SK-N-SH treated with all-trans-retinoic acid at 6 μM for 48 hours (cell line): ENCODE results near the gene CUEDC1.
"Not testable (repeated sequence)": the region's sequence is repeated elsewhere in the genome, so short reads cannot be mapped to it uniquely, and the experiment has no call there.

Experiments
- ATAC-seq: fragments of 200-7000 bp; cut with Tn5 transposase; 3 replicates; pipeline ENCODE4 v1.9.1; 2020; ENCODE audit warnings: mild to moderate bottlenecking, moderate library complexity
- ARNTL ChIP-seq: fragments of 450-650 bp; formaldehyde crosslinking; IDR thresholded peaks from 2 replicates; pipeline ENCODE4 v1.5.0; 2020; ENCODE audit warnings: low read depth, mild to moderate bottlenecking, moderate library complexity, borderline replicate concordance
- CSDC2 ChIP-seq: fragments of 250-450 bp; sonication (Bioruptor Pico); IDR thresholded peaks from 2 replicates; pipeline ENCODE4 v1.5.0; 2020; ENCODE audit warnings: mild to moderate bottlenecking, moderate library complexity
- ESRRG ChIP-seq: fragments of 250-450 bp; sonication (Bioruptor Pico); IDR thresholded peaks from 2 replicates; pipeline ENCODE4 v1.6.1; 2021; ENCODE audit warnings: mild to moderate bottlenecking
- GLIS3 ChIP-seq: fragments of 250-450 bp; sonication (Bioruptor Pico); IDR thresholded peaks from 2 replicates; pipeline ENCODE4 v1.5.0; 2020; ENCODE audit warnings: mild to moderate bottlenecking, moderate library complexity
- ISL1 ChIP-seq: fragments of 250-450 bp; sonication (Bioruptor Pico); IDR thresholded peaks from 2 replicates; pipeline ENCODE4 v2.1.2; 2022; ENCODE audit warnings: mild to moderate bottlenecking, moderate library complexity
- PPARA ChIP-seq: fragments of 250-450 bp; sonication (Bioruptor Pico); IDR thresholded peaks from 2 replicates; pipeline ENCODE4 v1.5.0; 2020; ENCODE audit warnings: mild to moderate bottlenecking, borderline replicate concordance
- RARB ChIP-seq: fragments of 250-450 bp; sonication (Bioruptor Pico); IDR thresholded peaks from 2 replicates; pipeline ENCODE4 v1.8.0; 2021; ENCODE audit warnings: mild to moderate bottlenecking, moderate library complexity
- SNAI2 ChIP-seq: fragments of 250-450 bp; sonication (Bioruptor Pico); IDR thresholded peaks from 2 replicates; pipeline ENCODE4 v1.5.0; 2020; ENCODE audit warnings: mild to moderate bottlenecking, moderate library complexity
- TCF4 ChIP-seq: fragments of 250-450 bp; sonication (Bioruptor Pico); IDR thresholded peaks from 2 replicates; pipeline ENCODE4 v1.8.0; 2021; ENCODE audit warnings: mild to moderate bottlenecking, moderate library complexity, borderline replicate concordance
- TOX ChIP-seq: fragments of 250-450 bp; sonication (Bioruptor Pico); IDR thresholded peaks from 2 replicates; pipeline ENCODE4 v1.8.0; 2021; ENCODE audit warnings: mild to moderate bottlenecking, moderate library complexity, borderline replicate concordance
- ZC3H10 ChIP-seq: fragments of 250-450 bp; sonication (Bioruptor Pico); IDR thresholded peaks from 2 replicates; pipeline ENCODE4 v1.5.1; 2021; ENCODE audit warnings: mild to moderate bottlenecking, moderate library complexity
- ZFP3 ChIP-seq: fragments of 250-450 bp; sonication (Bioruptor Pico); IDR thresholded peaks from 2 replicates; pipeline ENCODE4 v1.5.0; 2020; ENCODE audit warnings: mild to moderate bottlenecking, moderate library complexity
- ZNF8 ChIP-seq: fragments of 450-650 bp; formaldehyde crosslinking; IDR thresholded peaks from 2 replicates; pipeline ENCODE4 v1.5.0; 2020; ENCODE audit warnings: mild to moderate bottlenecking, moderate library complexity
- TF ChIP-seq, protein P1 (sequence below): fragments of 250-450 bp; sonication (Bioruptor Pico); IDR thresholded peaks from 2 replicates; pipeline ENCODE4 v1.8.0; 2020; ENCODE audit warnings: mild to moderate bottlenecking, moderate library complexity, borderline replicate concordance
- TF ChIP-seq, protein P2 (sequence below): fragments of 250-450 bp; sonication (Bioruptor Pico); IDR thresholded peaks from 2 replicates; pipeline ENCODE4 v1.5.1; 2021; ENCODE audit warnings: mild to moderate bottlenecking, moderate library complexity
- TF ChIP-seq, protein P3 (sequence below): fragments of 250-450 bp; sonication (Bioruptor Pico); IDR thresholded peaks from 2 replicates; pipeline ENCODE4 v1.5.0; 2020; ENCODE audit warnings: mild to moderate bottlenecking, moderate library complexity
- TF ChIP-seq, protein P4 (sequence below): fragments of 250-450 bp; sonication (Bioruptor Pico); IDR thresholded peaks from 2 replicates; pipeline ENCODE4 v1.5.1; 2020; ENCODE audit warnings: low read depth, mild to moderate bottlenecking, moderate library complexity
- TF ChIP-seq, protein P5 (sequence below): fragments of 250-450 bp; sonication (Bioruptor Pico); IDR thresholded peaks from 2 replicates; pipeline ENCODE4 v1.8.0; 2021; ENCODE audit warnings: low read depth, mild to moderate bottlenecking, moderate library complexity, borderline replicate concordance

The CUEDC1 gene

DNA sequence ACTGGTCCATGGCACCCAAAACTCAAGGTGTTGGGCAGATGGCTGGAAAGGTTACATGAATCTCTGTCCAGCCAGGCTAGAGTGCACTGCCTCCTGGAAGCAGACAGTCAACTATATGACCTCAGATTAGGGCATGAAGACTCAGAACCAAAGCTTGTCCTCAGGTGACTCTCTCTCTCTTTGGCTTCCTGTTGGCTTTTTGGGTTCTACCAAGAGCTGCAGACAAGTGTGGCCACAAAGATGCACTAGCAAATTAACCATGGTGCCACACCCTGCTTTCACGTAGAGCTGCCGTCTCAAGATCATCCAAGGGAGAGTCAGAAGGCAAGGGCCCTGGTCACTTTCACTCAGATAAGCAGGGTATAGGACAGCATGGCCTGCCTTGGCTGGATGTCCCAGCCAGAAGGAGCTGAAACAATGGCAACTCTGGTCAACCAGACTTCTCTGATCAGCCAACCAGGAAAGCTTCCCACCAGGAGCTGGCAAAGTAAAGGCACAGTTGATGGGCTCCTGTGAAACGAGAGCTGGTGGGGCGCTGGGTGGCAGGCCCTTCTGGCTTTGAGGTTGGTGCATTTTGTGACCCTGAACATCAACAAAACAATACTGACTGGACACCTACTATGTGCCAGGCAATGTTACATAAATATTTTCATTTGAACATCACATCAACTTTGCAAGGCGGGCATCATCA, 31.9 kb downstream of the CUEDC1 start (continued):
- TF ChIP-seq, protein P1, sequence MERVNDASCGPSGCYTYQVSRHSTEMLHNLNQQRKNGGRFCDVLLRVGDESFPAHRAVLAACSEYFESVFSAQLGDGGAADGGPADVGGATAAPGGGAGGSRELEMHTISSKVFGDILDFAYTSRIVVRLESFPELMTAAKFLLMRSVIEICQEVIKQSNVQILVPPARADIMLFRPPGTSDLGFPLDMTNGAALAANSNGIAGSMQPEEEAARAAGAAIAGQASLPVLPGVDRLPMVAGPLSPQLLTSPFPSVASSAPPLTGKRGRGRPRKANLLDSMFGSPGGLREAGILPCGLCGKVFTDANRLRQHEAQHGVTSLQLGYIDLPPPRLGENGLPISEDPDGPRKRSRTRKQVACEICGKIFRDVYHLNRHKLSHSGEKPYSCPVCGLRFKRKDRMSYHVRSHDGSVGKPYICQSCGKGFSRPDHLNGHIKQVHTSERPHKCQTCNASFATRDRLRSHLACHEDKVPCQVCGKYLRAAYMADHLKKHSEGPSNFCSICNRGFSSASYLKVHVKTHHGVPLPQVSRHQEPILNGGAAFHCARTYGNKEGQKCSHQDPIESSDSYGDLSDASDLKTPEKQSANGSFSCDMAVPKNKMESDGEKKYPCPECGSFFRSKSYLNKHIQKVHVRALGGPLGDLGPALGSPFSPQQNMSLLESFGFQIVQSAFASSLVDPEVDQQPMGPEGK (CRISPR knock-in tag) = no peak
- TF ChIP-seq ZFP3 (CRISPR knock-in tag) (no peak), GLIS3 (CRISPR knock-in tag) (no peak)

DNA sequence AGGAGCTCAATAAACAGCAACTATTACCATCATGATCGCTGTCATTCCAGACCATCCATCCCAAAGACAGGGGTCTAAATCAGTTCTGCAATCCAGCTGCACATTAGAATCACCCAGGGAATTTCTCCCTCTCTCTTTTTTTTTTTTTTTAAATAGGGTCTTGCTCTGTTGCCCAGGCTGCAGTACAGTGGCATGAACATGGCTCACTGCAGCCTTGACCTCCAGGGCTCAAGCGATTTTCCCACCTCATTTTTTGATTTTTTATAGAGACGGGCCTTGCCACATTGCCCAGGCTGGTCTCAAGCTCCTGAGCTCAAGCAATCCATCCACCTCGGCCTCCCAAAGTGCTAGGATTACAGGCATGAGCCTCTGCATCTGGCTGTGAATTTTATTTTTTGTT, 32.5 kb downstream of the CUEDC1 start:
- ATAC-seq = not testable (repeated sequence)

DNA sequence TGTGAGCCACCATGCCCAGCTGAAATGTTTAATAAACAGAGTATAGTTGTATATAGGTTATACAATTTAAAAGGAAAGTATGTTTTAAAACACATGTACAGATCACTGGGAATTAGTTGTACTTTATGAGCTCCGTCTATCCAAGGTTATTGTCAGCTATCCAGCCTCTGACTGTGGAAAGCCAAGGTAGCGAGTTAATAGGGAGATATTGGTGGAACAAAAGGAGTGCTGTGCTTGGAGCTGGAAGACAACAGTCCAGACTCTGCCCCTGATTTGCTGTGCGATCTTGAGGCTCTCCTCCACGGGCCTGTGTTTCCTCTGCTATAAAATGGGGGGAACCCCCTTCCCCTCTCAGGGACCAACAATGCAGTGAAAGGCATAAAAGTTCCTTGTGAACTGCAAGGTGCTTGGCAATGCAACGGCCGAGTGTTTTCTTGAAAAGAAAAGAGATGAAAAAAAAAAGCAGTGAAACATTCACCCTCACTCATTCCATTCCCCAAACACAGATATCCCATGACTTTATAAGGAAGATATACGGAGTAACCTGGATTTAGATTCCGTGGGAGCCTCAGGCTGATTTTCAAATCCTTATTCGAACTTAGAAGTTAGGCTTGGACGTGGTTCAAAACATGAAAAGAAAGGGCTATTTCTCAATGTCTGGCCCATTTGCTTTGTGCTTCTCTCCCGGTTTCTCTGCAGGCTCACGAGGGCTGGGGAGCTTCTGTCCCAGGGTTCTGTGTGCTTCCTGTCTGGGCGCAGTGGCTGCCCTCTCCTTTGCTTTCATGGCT, 34.1 kb downstream of the CUEDC1 start:
- TF ChIP-seq, protein P2, sequence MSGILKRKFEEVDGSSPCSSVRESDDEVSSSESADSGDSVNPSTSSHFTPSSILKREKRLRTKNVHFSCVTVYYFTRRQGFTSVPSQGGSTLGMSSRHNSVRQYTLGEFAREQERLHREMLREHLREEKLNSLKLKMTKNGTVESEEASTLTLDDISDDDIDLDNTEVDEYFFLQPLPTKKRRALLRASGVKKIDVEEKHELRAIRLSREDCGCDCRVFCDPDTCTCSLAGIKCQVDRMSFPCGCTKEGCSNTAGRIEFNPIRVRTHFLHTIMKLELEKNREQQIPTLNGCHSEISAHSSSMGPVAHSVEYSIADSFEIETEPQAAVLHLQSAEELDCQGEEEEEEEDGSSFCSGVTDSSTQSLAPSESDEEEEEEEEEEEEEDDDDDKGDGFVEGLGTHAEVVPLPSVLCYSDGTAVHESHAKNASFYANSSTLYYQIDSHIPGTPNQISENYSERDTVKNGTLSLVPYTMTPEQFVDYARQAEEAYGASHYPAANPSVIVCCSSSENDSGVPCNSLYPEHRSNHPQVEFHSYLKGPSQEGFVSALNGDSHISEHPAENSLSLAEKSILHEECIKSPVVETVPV = no peak
- TF ChIP-seq ESRRG = no peak
- no peak for TF ChIP-seq TCF4 (CRISPR knock-in tag)
- TF ChIP-seq ARNTL (CRISPR knock-in tag) = no peak
- TF ChIP-seq ZFP3 (CRISPR knock-in tag) = no peak
- TF ChIP-seq, protein P3, sequence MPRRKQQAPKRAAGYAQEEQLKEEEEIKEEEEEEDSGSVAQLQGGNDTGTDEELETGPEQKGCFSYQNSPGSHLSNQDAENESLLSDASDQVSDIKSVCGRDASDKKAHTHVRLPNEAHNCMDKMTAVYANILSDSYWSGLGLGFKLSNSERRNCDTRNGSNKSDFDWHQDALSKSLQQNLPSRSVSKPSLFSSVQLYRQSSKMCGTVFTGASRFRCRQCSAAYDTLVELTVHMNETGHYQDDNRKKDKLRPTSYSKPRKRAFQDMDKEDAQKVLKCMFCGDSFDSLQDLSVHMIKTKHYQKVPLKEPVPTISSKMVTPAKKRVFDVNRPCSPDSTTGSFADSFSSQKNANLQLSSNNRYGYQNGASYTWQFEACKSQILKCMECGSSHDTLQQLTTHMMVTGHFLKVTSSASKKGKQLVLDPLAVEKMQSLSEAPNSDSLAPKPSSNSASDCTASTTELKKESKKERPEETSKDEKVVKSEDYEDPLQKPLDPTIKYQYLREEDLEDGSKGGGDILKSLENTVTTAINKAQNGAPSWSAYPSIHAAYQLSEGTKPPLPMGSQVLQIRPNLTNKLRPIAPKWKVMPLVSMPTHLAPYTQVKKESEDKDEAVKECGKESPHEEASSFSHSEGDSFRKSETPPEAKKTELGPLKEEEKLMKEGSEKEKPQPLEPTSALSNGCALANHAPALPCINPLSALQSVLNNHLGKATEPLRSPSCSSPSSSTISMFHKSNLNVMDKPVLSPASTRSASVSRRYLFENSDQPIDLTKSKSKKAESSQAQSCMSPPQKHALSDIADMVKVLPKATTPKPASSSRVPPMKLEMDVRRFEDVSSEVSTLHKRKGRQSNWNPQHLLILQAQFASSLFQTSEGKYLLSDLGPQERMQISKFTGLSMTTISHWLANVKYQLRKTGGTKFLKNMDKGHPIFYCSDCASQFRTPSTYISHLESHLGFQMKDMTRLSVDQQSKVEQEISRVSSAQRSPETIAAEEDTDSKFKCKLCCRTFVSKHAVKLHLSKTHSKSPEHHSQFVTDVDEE = no peak
- TF ChIP-seq PPARA (CRISPR knock-in tag) = no peak
- TF ChIP-seq GLIS3 (CRISPR knock-in tag) = no peak
- no peak for TF ChIP-seq TOX
- TF ChIP-seq SNAI2 (CRISPR knock-in tag) = no peak
- TF ChIP-seq CSDC2 (CRISPR knock-in tag) = no peak
- no peak for TF ChIP-seq ZC3H10
- no peak for TF ChIP-seq RARB (CRISPR knock-in tag)
- TF ChIP-seq, protein P4, sequence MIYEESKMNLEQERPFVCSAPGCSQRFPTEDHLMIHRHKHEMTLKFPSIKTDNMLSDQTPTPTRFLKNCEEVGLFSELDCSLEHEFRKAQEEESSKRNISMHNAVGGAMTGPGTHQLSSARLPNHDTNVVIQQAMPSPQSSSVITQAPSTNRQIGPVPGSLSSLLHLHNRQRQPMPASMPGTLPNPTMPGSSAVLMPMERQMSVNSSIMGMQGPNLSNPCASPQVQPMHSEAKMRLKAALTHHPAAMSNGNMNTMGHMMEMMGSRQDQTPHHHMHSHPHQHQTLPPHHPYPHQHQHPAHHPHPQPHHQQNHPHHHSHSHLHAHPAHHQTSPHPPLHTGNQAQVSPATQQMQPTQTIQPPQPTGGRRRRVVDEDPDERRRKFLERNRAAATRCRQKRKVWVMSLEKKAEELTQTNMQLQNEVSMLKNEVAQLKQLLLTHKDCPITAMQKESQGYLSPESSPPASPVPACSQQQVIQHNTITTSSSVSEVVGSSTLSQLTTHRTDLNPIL (CRISPR knock-in tag) = no peak
- TF ChIP-seq ZNF8 (CRISPR knock-in tag) = no peak
- ATAC-seq = no peak

DNA sequence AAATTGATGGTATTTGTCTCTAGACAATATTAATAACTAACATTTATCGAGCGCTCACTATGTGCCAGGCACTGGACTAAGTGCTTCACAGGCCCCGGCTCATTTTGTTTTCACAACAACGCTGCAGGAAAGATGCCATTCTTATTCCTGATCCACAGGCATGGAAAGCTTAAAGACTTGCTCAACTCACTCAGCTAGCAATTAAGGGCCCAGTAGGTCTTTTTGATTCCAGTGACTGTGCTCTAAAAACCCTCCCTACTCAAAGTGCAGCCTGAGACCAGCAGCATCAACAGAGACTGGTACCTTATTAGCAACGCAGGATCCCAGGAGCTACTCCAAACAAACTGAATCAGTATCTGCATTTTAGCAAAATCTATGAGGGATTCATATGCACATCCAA, 35.3 kb downstream of the CUEDC1 start:
- ATAC-seq = no peak
- TF ChIP-seq ZNF8 (CRISPR knock-in tag) (no peak), ISL1 (CRISPR knock-in tag) (no peak), ARNTL (CRISPR knock-in tag) (no peak), PPARA (CRISPR knock-in tag) (no peak), ZC3H10 (no peak), GLIS3 (CRISPR knock-in tag) (no peak), SNAI2 (CRISPR knock-in tag) (no peak)
- TF ChIP-seq, protein P5, sequence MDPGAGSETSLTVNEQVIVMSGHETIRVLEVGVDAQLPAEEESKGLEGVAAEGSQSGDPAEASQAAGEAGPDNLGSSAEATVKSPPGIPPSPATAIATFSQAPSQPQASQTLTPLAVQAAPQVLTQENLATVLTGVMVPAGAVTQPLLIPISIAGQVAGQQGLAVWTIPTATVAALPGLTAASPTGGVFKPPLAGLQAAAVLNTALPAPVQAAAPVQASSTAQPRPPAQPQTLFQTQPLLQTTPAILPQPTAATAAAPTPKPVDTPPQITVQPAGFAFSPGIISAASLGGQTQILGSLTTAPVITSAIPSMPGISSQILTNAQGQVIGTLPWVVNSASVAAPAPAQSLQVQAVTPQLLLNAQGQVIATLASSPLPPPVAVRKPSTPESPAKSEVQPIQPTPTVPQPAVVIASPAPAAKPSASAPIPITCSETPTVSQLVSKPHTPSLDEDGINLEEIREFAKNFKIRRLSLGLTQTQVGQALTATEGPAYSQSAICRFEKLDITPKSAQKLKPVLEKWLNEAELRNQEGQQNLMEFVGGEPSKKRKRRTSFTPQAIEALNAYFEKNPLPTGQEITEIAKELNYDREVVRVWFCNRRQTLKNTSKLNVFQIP (CRISPR knock-in tag) = no peak
